K562 (cell line): Measurements from ENCODE around the gene RNF4. TPM values are rescaled to one million over a fixed set of nuclear protein-coding genes. Genes with fewer than 3 reads are reported as not detected.

ENCODE experiments used
- AFF1 ChIP-seq, 2 experiments: fragments of 450-650 bp; IDR thresholded peaks; 2 replicates each; pipeline ENCODE4 v1.6.1; 2018; ENCODE audit warnings: mild to moderate bottlenecking in 2 of 2, low read depth in 1 of 2; ENCODE audit not compliant: partially characterized antibody in 2 of 2
- CREM ChIP-seq: IDR thresholded peaks from 2 replicates; pipeline ENCODE4 v1.6.1; 2014; ENCODE audit warnings: antibody characterized with exemption, low read depth
- ETV1 ChIP-seq: fragments of 450-650 bp; conservative IDR thresholded peaks from 2 replicates; pipeline ENCODE4 v1.6.1; 2016; ENCODE audit warnings: missing genetic modification characterization, control low read depth, low read depth, missing compliant biosample characterization
- ID3 ChIP-seq, 2 experiments: fragments of 250-450 bp in 1 of 2; fragments of 450-650 bp in 1 of 2; sonication (Bioruptor Pico) in 1 of 2; IDR thresholded peaks; 2 replicates each; pipeline versions ENCODE4 v1.6.1 to v1.8.0; 2016 to 2021; ENCODE audit warnings: mild to moderate bottlenecking in 2 of 2, moderate library complexity in 2 of 2, missing compliant biosample characterization in 1 of 2, missing genetic modification characterization in 1 of 2
- JUND ChIP-seq, 2 experiments: IDR thresholded peaks; 2 replicates in 1 of 2; 3 replicates in 1 of 2; pipeline ENCODE4 v1.6.1; 2011; ENCODE audit warnings: borderline replicate concordance in 2 of 2, low read depth in 2 of 2, low read length in 2 of 2, improper control_type of control experiment in 1 of 2, missing biosample characterization in 1 of 2, missing genetic modification characterization in 1 of 2, missing genetic modification reagents in 1 of 2
- MYC ChIP-seq, 2 experiments: fragments of 250-450 bp in 1 of 2; sonication (Bioruptor Pico) in 1 of 2; IDR thresholded peaks; 2 replicates each; pipeline versions ENCODE4 v1.5.1 to v1.6.1; 2012 to 2021; ENCODE audit warnings: low read depth in 2 of 2, borderline replicate concordance in 1 of 2, improper control_type of control experiment in 1 of 2, low read length in 1 of 2, mild to moderate bottlenecking in 1 of 2, moderate library complexity in 1 of 2
- MYNN ChIP-seq, 2 experiments: sonication (generic); formaldehyde crosslinking in 1 of 2; IDR thresholded peaks; 2 replicates each; pipeline versions ENCODE4 v1.5.0 to v1.6.1; 2016 to 2020; ENCODE audit warnings: antibody characterized with exemption in 1 of 2, missing genetic modification reagents in 1 of 2
- RCOR1 ChIP-seq, 2 experiments: IDR thresholded peaks; 2 replicates each; pipeline ENCODE4 v1.6.1; 2012; ENCODE audit warnings: low read depth in 2 of 2, low read length in 2 of 2, borderline replicate concordance in 1 of 2, improper control_type of control experiment in 1 of 2
- SMAD4 ChIP-seq: fragments of 250-450 bp; sonication (Bioruptor Pico); conservative IDR thresholded peaks from 2 replicates; pipeline ENCODE4 v1.8.0; 2021; ENCODE audit warnings: inconsistent platforms, mild to moderate bottlenecking, moderate library complexity
- TFAP4 ChIP-seq: sonication (generic); formaldehyde crosslinking; IDR thresholded peaks from 2 replicates; pipeline ENCODE4 v1.8.0; 2022; ENCODE audit warnings: missing genetic modification reagents, mild to moderate bottlenecking, moderate library complexity, borderline replicate concordance
- ZNF165 ChIP-seq: fragments of 250-450 bp; sonication (Bioruptor Pico); IDR thresholded peaks from 2 replicates; pipeline ENCODE4 v1.4.0; 2020; ENCODE audit warnings: borderline replicate concordance
- ZNF24 ChIP-seq: fragments of 450-650 bp; IDR thresholded peaks from 2 replicates; pipeline ENCODE4 v1.6.1; 2016
- ZNF263 ChIP-seq: sonication (generic); formaldehyde crosslinking; IDR thresholded peaks from 2 replicates; pipeline ENCODE4 v1.8.0; 2022; ENCODE audit warnings: mild to moderate bottlenecking, missing genetic modification reagents, borderline replicate concordance
- polyA plus RNA-seq, 8 experiments: library from polyadenylated mRNA; depleted of rRNA in 4 of 8; stranded (reverse) in 5 of 8; unstranded in 3 of 8; fragments of >200 nt; fragmentation: Nextera tagmentation in 2 of 8; fragmentation: Illumina TruSeq in 1 of 8; extraction: Ambion mirVana in 2 of 8; extraction: Trizol in 1 of 8; gene quantifications; 2 replicates each; pipeline versions ENCODE4 v1.2.1 to v1.2.3, GENCODE V29; 2011 to 2014; ENCODE audit warnings: inconsistent platforms in 1 of 8, missing spikeins in 1 of 8
- total RNA-seq, 7 experiments: library from RNA; depleted of rRNA in 6 of 7; stranded (reverse); fragments of >200 nt in 6 of 7; fragmentation: Illumina TruSeq in 2 of 7; extraction: Trizol in 2 of 7; gene quantifications; 2 replicates each; pipeline versions ENCODE4 v1.2.1 to v1.2.3, GENCODE V29; 2011 to 2021; ENCODE audit warnings: low replicate concordance in 1 of 7
- TF ChIP-seq, protein P1 (sequence below), 2 experiments: fragments of 150-350 bp in 1 of 2; IDR thresholded peaks; 2 replicates each; pipeline ENCODE4 v1.6.1; 2012 to 2016; ENCODE audit warnings: low read depth in 2 of 2, low read length in 2 of 2, mild to moderate bottlenecking in 1 of 2, moderate library complexity in 1 of 2

The RNF4 gene
- total and polyA plus RNA-seq, 9 of the 15 experiments (the other 6 are each of a cell fraction or from before 2014, with no cell fraction given), result 19.2 to 59.3 (median 44.8) TPM

DNA sequence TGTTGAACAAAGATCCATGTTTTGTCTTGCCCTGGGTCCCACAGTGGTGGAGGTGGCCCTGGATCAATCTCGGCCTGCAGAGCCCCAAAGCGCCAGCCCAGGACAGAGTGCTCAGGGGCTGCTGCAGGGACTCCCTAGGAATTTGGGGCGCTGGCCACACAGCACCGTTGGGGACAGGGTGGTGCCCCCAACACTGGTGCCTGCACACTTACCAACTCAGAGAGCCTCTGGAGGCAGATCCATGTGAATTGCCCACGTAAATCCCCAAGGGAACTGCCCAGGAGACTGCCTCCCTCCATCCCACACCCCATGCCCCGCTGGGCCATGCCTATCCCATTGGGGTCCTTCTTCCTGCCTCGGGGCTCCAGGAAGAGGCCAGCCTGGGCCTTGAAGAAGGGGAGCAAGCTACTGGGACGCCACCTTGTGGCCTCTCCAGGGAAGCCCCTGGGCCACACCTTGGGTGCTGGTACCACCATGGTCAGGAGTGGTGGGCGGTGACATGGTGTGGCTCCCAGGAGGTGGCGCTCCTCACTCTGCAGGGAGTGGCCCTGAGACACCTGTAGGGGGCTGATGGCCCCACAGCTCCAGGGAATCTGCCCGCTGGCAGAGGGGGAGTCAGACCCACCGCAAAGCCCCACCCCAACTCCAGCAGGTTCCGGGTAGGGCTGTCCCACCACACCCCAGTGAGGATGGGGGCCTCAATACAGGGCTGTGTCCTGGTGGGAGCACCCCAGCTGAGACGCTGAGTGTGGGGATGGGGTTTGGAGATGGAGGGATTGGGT is 27.3 kb upstream of the RNF4 start (continued):
- no peak for TF ChIP-seq AFF1 (IDR thresholded peaks at IDR 0.05; ENCODE audit: low read depth in 1 of 2, partially characterized antibody in 2 of 2)
- TF ChIP-seq ZNF24, result 0 out of 2 replicates have a peak, but pooled peaks have one; percentile 7
- peak; percentile 59; the same call in 1 of the 2 replicates for TF ChIP-seq MYC (IDR thresholded peaks at IDR 0.05; ENCODE audit: low read depth, low read length)
- TF ChIP-seq MYC (CRISPR knock-in tag; IDR thresholded peaks at IDR 0.05; ENCODE audit: borderline replicate concordance, low read depth), result no peak
- peak; percentile 70 for TF ChIP-seq CREM
- TF ChIP-seq JUND (IDR thresholded peaks at IDR 0.05; ENCODE audit: borderline replicate concordance, low read depth, low read length), result peak; percentile 76
- peak; percentile 46; the same call in 1 of the 3 replicates for TF ChIP-seq JUND (tag; IDR thresholded peaks at IDR 0.05; ENCODE audit: borderline replicate concordance, low read depth, low read length)
- peak; percentile 25; the same call in 1 of the 2 replicates for TF ChIP-seq ETV1 (tag)
- TF ChIP-seq, protein P1, sequence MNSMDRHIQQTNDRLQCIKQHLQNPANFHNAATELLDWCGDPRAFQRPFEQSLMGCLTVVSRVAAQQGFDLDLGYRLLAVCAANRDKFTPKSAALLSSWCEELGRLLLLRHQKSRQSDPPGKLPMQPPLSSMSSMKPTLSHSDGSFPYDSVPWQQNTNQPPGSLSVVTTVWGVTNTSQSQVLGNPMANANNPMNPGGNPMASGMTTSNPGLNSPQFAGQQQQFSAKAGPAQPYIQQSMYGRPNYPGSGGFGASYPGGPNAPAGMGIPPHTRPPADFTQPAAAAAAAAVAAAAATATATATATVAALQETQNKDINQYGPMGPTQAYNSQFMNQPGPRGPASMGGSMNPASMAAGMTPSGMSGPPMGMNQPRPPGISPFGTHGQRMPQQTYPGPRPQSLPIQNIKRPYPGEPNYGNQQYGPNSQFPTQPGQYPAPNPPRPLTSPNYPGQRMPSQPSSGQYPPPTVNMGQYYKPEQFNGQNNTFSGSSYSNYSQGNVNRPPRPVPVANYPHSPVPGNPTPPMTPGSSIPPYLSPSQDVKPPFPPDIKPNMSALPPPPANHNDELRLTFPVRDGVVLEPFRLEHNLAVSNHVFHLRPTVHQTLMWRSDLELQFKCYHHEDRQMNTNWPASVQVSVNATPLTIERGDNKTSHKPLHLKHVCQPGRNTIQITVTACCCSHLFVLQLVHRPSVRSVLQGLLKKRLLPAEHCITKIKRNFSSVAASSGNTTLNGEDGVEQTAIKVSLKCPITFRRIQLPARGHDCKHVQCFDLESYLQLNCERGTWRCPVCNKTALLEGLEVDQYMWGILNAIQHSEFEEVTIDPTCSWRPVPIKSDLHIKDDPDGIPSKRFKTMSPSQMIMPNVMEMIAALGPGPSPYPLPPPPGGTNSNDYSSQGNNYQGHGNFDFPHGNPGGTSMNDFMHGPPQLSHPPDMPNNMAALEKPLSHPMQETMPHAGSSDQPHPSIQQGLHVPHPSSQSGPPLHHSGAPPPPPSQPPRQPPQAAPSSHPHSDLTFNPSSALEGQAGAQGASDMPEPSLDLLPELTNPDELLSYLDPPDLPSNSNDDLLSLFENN (IDR thresholded peaks at IDR 0.05; ENCODE audit: low read depth in 2 of 2, low read length in 2 of 2), result 0 out of 4 replicates have a peak, but pooled peaks of 1 of the 2 experiments have one; percentile 48
- peak; percentile 83 for TF ChIP-seq MYNN (IDR thresholded peaks at IDR 0.05)
- no peak for TF ChIP-seq MYNN (CRISPR knock-in tag; IDR thresholded peaks at IDR 0.05)
- TF ChIP-seq ID3 (CRISPR knock-in tag; IDR thresholded peaks at IDR 0.05), result no peak
- TF ChIP-seq ID3 (tag; IDR thresholded peaks at IDR 0.05), result peak; percentile 61; the same call in 1 of the 2 replicates
- peak in 1 of 2 experiments; percentile 82; a peak in 2 of 4 replicates for TF ChIP-seq RCOR1 (IDR thresholded peaks at IDR 0.05; ENCODE audit: borderline replicate concordance in 1 of 2, low read depth in 2 of 2, low read length in 2 of 2)
- TF ChIP-seq ZNF263, result peak; percentile 67; the same call in 1 of the 2 replicates
- no peak for TF ChIP-seq ZNF165
- TF ChIP-seq SMAD4, result 0 out of 2 replicates have a peak, but pooled peaks have one; percentile 40
- peak; percentile 90 for TF ChIP-seq TFAP4
